IMR-90 (cell line): ENCODE measurements around the gene KRT8. TPM values are rescaled to one million over a fixed set of nuclear protein-coding genes. Genes with fewer than 3 reads are reported as not detected.

Experiments used
- ATAC-seq: fragments of 200-7000 bp; cut with Tn5 transposase; 2 replicates; pipeline ENCODE4 v1.9.1; 2020; ENCODE audit warnings: low read depth, mild to moderate bottlenecking, moderate library complexity
- BruUV-seq: library from RNA; stranded (reverse); fragments of 400-500 nt; replicated peaks from 2 replicates; lab custom pipeline; 2021; lab: Mats Ljungman, UMichigan
- CTCF ChIA-PET: fragments of 300-600 bp; formaldehyde crosslinking; extraction: SDS; loops from one replicate; lab custom pipeline; 2021; ENCODE audit warnings: antibody characterized with exemption; lab: Yijun Ruan, JAX
- POLR2A ChIA-PET: fragments of 300-600 bp; sonication (Branson Sonifier 250); formaldehyde crosslinking; loops from one replicate; lab custom pipeline; 2022; ENCODE audit warnings: antibody characterized with exemption; ENCODE audit not compliant: unreplicated experiment; lab: Charles Lee
- DNase-seq: peaks from one replicate; pipeline ENCODE4 v3.0.0; 2013
- H2AFZ ChIP-seq: replicated peaks from 2 replicates; pipeline ENCODE3; 2013; ENCODE audit warnings: low read length, mild to moderate bottlenecking; ENCODE audit not compliant: poor library complexity
- H2AK5ac ChIP-seq: 2 replicates; pipeline ENCODE4 v1.6.1; 2013; ENCODE audit warnings: low read depth, low read length, inconsistent platforms
- H2AK9ac ChIP-seq: replicated peaks from 2 replicates; pipeline ENCODE3; 2013; ENCODE audit warnings: mild to moderate bottlenecking, low read depth, low read length, moderate library complexity; ENCODE audit not compliant: poor library complexity
- H2BK120ac ChIP-seq: 2 replicates; pipeline ENCODE4 v1.6.1; 2013; ENCODE audit warnings: low read depth, low read length, inconsistent platforms
- H2BK15ac ChIP-seq: 3 replicates; pipeline ENCODE4 v1.6.1; 2013; ENCODE audit warnings: low read depth, low read length, inconsistent platforms
- H2BK20ac ChIP-seq: 2 replicates; pipeline ENCODE4 v1.6.1; 2013; ENCODE audit warnings: low read depth, mild to moderate bottlenecking, inconsistent platforms, low read length, moderate library complexity
- H2BK5ac ChIP-seq: 2 replicates; pipeline ENCODE4 v1.6.1; 2013; ENCODE audit warnings: mild to moderate bottlenecking, low read depth, low read length, inconsistent platforms; ENCODE audit not compliant: poor library complexity, severe bottlenecking
- H3K14ac ChIP-seq: replicated peaks from 2 replicates; pipeline ENCODE4 v1.6.1; 2013; ENCODE audit warnings: low read depth, low read length, inconsistent platforms
- H3K18ac ChIP-seq: 2 replicates; pipeline ENCODE4 v1.6.1; 2013; ENCODE audit warnings: low read depth, low read length, control low read depth
- H3K23ac ChIP-seq: 2 replicates; pipeline ENCODE4 v1.6.1; 2013; ENCODE audit warnings: low read depth, low read length, inconsistent platforms
- H3K27ac ChIP-seq: 2 replicates; pipeline ENCODE4 v1.5.1; 2013; ENCODE audit warnings: mild to moderate bottlenecking, control low read depth, low read length; ENCODE audit not compliant: insufficient read depth
- H3K27me3 ChIP-seq: 2 replicates; pipeline ENCODE4 v1.6.1; 2013; ENCODE audit warnings: low read length; ENCODE audit not compliant: control insufficient read depth, insufficient read depth
- H3K36me3 ChIP-seq: 2 replicates; pipeline ENCODE4 v1.6.1; 2013; ENCODE audit warnings: low read length, mixed read lengths; ENCODE audit not compliant: control insufficient read depth, insufficient read depth
- H3K4ac ChIP-seq: 2 replicates; pipeline ENCODE4 v1.6.1; 2013; ENCODE audit warnings: low read depth, low read length, inconsistent platforms
- H3K4me1 ChIP-seq: 2 replicates; pipeline ENCODE4 v1.6.1; 2013; ENCODE audit warnings: low read length, mixed read lengths; ENCODE audit not compliant: control insufficient read depth, insufficient read depth
- H3K4me2 ChIP-seq: 2 replicates; pipeline ENCODE4 v1.6.1; 2013; ENCODE audit warnings: low read depth, mild to moderate bottlenecking, control low read depth, low read length, moderate library complexity
- H3K4me3 ChIP-seq: 2 replicates; pipeline ENCODE4 v1.5.1; 2013; ENCODE audit warnings: low read depth, mild to moderate bottlenecking, control low read depth, low read length, moderate library complexity; ENCODE audit not compliant: insufficient read depth
- H3K56ac ChIP-seq: 2 replicates; pipeline ENCODE4 v1.6.1; 2013; ENCODE audit warnings: low read length, inconsistent platforms; ENCODE audit not compliant: insufficient read depth; ENCODE audit errors: extremely low read depth
- H3K79me1 ChIP-seq, 2 experiments: 2 replicates each; pipeline ENCODE4 v1.6.1; 2013; ENCODE audit warnings: low read length in 2 of 2, inconsistent platforms in 1 of 2, low read depth in 1 of 2
- H3K9ac ChIP-seq: 2 replicates; pipeline ENCODE4 v1.6.1; 2013; ENCODE audit warnings: low read depth, low read length, control low read depth
- H3K9me1 ChIP-seq: 2 replicates; pipeline ENCODE4 v1.6.1; 2013; ENCODE audit warnings: low read length, inconsistent platforms; ENCODE audit not compliant: insufficient read depth
- H3K9me3 ChIP-seq: 2 replicates; pipeline ENCODE4 v1.6.1; 2013; ENCODE audit warnings: low read length; ENCODE audit not compliant: control insufficient read depth, insufficient read depth
- H4K20me1 ChIP-seq: 2 replicates; pipeline ENCODE4 v1.6.1; 2013; ENCODE audit warnings: low read length, inconsistent platforms; ENCODE audit not compliant: insufficient read depth
- H4K5ac ChIP-seq: 2 replicates; pipeline ENCODE4 v1.6.1; 2013; ENCODE audit warnings: mild to moderate bottlenecking, low read depth, low read length, control low read depth
- H4K8ac ChIP-seq, 2 experiments: 2 replicates each; pipeline ENCODE4 v1.6.1; 2013; ENCODE audit warnings: low read depth in 2 of 2, low read length in 2 of 2, control low read depth in 1 of 2, inconsistent platforms in 1 of 2
- H4K91ac ChIP-seq: 2 replicates; pipeline ENCODE4 v1.6.1; 2013; ENCODE audit warnings: low read depth, low read length, inconsistent platforms; ENCODE audit not compliant: insufficient read depth
- RAD21 ChIP-seq: IDR thresholded peaks from 2 replicates; pipeline ENCODE4 v1.6.1; 2012; ENCODE audit warnings: low read length, improper control_type of control experiment
- WGBS, 2 experiments: methylation state at CpG; one replicate each; pipeline versions ENCODE4 v1.1.5 to v1.1.7; 2013; ENCODE audit warnings: missing lambda C conversion rate in 2 of 2; ENCODE audit not compliant: insufficient read length in 1 of 2; ENCODE audit errors: extremely low coverage in 2 of 2; 5-methylcytosine and 5-hydroxymethylcytosine counted together
- dilution Hi-C: fragments of 300-500 bp; cut with HindIII; formaldehyde crosslinking; loops from one replicate; pipeline ENCODE4 v1.14.3; 2018; ENCODE audit warnings: low sequenced_read_pairs; ENCODE audit not compliant: unreplicated experiment
- in situ Hi-C: fragments of 300-500 bp; cut with MboI; formaldehyde crosslinking; loops from 3 replicates; pipeline ENCODE4 v1.14.3; 2019; ENCODE audit warnings: low sequenced_read_pairs, inconsistent platforms, mixed read lengths
- intact Hi-C: fragments of 100-400 bp; cut with micrococcal nuclease; formaldehyde crosslinking; loops from 2 replicates; pipeline ENCODE4 v1.10.0; 2022
- polyA plus RNA-seq, 3 experiments: library from polyadenylated mRNA; depleted of rRNA; stranded (reverse); fragments of >200 nt; gene quantifications; 2 replicates each; pipeline ENCODE4 v1.2.3, GENCODE V29; 2012; ENCODE audit warnings: low replicate concordance in 1 of 3
- total RNA-seq: library from RNA; depleted of rRNA; stranded (reverse); fragments of >200 nt; gene quantifications from 2 replicates; pipeline ENCODE4 v1.2.3, GENCODE V29; 2012

KRT8 gene
- total and polyA plus RNA-seq, 2 of the 4 experiments (the other 2 are of a cell fraction), result 10.9 to 39.3 TPM

GRCh38 chr12:52921488-52922165, 16.8 kb upstream of the KRT8 start:
- H3K27ac ChIP-seq, result no peak overlapping the region
- H3K56ac ChIP-seq, result no peak overlapping the region
- CTCF ChIA-PET, result interaction anchor here (0.5 to 3.3 kb wide), 2 partner anchors 34 to 59 kb away, joined by 3 to 12 read pairs; no protein-coding TSS in a partner anchor
- no peak overlapping the region for H2BK5ac ChIP-seq
- no peaks in the 10 kb centered on the region for H3K36me3 ChIP-seq
- no peak overlapping the region for H2AK5ac ChIP-seq
- H2AK9ac ChIP-seq, result no peak overlapping the region
- no peaks in the 10 kb centered on the region for H4K20me1 ChIP-seq
- H2BK20ac ChIP-seq, result no peak overlapping the region
- no peak overlapping the region for H4K5ac ChIP-seq
- no peak for TF ChIP-seq RAD21
- H3K18ac ChIP-seq, result no peak overlapping the region
- no peak overlapping the region for H2BK15ac ChIP-seq
- no peak for DNase-seq
- peak overlapping the region; percentile 43; the same call in 1 of the 2 replicates for H3K4ac ChIP-seq
- H4K8ac ChIP-seq, result no peak overlapping the region
- H3K9me3 ChIP-seq, result no peaks in the 10 kb centered on the region
- dilution Hi-C loops (no loop called here), intact Hi-C loops (no loop called here), in situ Hi-C loops (no loop called here)
- H2BK120ac ChIP-seq, result peak overlapping the region; percentile 12; the same call in 1 of the 2 replicates
- peak overlapping the region; percentile 1 for H2AFZ ChIP-seq
- H3K79me1 ChIP-seq, result peaks cover 0 to 1% of the 10 kb centered on the region in 2 experiments; a peak in 1 of 4 replicates
- ATAC-seq, result no peak
- no peak overlapping the region for H4K91ac ChIP-seq
- peaks cover 22% of the 10 kb centered on the region for H3K9me1 ChIP-seq
- BruUV-seq, result no TSS peak
- no peak overlapping the region for H3K4me3 ChIP-seq
- no peak overlapping the region for H3K23ac ChIP-seq
- POLR2A ChIA-PET, result no interaction called here
- WGBS, 2 experiments, result no CpG with 5 or more reads among the region's 1 CpG
- H3K27me3 ChIP-seq, result no peaks in the 10 kb centered on the region; the same call in 1 of the 2 replicates
- no peak overlapping the region for H3K4me2 ChIP-seq
- H3K14ac ChIP-seq, result no peak overlapping the region
- no peak overlapping the region for H3K9ac ChIP-seq
- H3K4me1 ChIP-seq, result peaks cover 25% of the 10 kb centered on the region
